Head of caudate nucleus (tissue), 42 donors: ENCODE results near the gene RAPGEF1.
A peak's percentile ranks its signal among the peaks of the same experiment; 100 is the strongest.

ENCODE experiments used
- DNase-seq, 42 donors: peaks; one replicate each; pipeline versions ENCODE4 v3.0.0 to v3.0.0-alpha.2; 2020 to 2021; ENCODE audit warnings: mixed read lengths in 7 of 42
- intact Hi-C: fragments of 100-400 bp; cut with DNase I; formaldehyde crosslinking; loops from one replicate; pipeline ENCODE4 v1.15.0; 2022

RAPGEF1 gene

GRCh38 chr9:131625790-131626670, 113.8 kb downstream of the RAPGEF1 start:
- intact Hi-C loops, result no loop called here
- no peak for DNase-seq

- intact Hi-C loops, result no loop called here
- no peak for DNase-seq
These were observed 114.4 kb downstream of the RAPGEF1 start for GRCh38 chr9:131625508-131625787.

- intact Hi-C loops, result no loop called here
- DNase-seq, result no peak
These were observed 115.0 kb downstream of the RAPGEF1 start for GRCh38 chr9:131624636-131625507.

- no peak for DNase-seq
- intact Hi-C loops, result no loop called here
These were observed 116.1 kb downstream of the RAPGEF1 start for GRCh38 chr9:131623655-131624330.

- DNase-seq, result no peak
- intact Hi-C loops, result no loop called here
These were observed 117.4 kb downstream of the RAPGEF1 start for GRCh38 chr9:131622523-131622922.

- intact Hi-C loops, result no loop called here
These were observed 118.1 kb downstream of the RAPGEF1 start for GRCh38 chr9:131621551-131622358.

GRCh38 chr9:131620764-131621520, 118.9 kb downstream of the RAPGEF1 start:
- intact Hi-C loops, result no loop called here
- peak in 7 of 42 donors; percentile 24 to 47 (median 44) for DNase-seq

More at GRCh38 chr9:131621551-131622358, 118.1 kb downstream of the RAPGEF1 start:
- no peak for DNase-seq

- intact Hi-C loops, result no loop called here
- DNase-seq, result no peak
These were observed 120.2 kb downstream of the RAPGEF1 start for GRCh38 chr9:131619680-131620079.

GRCh38 chr9:131618785-131619184, 121.1 kb downstream of the RAPGEF1 start:
- intact Hi-C loops, result no loop called here
- no peak for DNase-seq

GRCh38 chr9:131618071-131618479, 121.8 kb downstream of the RAPGEF1 start:
- DNase-seq, result peak in 4 of 42 donors; percentile 39 to 71 (median 47)
- intact Hi-C loops, result no loop called here

GRCh38 chr9:131617611-131618010, 122.3 kb downstream of the RAPGEF1 start:
- intact Hi-C loops, result no loop called here
- DNase-seq, result no peak

GRCh38 chr9:131616983-131617604, 122.8 kb downstream of the RAPGEF1 start:
- intact Hi-C loops, result no loop called here
- DNase-seq, result no peak

GRCh38 chr9:131614340-131614915, 125.4 kb downstream of the RAPGEF1 start:
- intact Hi-C loops, result loop anchor here (5.0 kb wide), 1 partner anchor 93 kb away; no protein-coding TSS in a partner anchor
- DNase-seq, result no peak

- DNase-seq, result no peak
- intact Hi-C loops, result loop anchor here (5.0 kb wide), 1 partner anchor 93 kb away; no protein-coding TSS in a partner anchor
These were observed 126.0 kb downstream of the RAPGEF1 start for GRCh38 chr9:131613921-131614320.

GRCh38 chr9:131612851-131613250, 127.0 kb downstream of the RAPGEF1 start:
- peak in 9 of 42 donors; percentile 21 to 60 (median 49) for DNase-seq
- intact Hi-C loops, result loop anchor here (5.0 kb wide), 1 partner anchor 94 kb away; no protein-coding TSS in a partner anchor

- intact Hi-C loops, result loop anchor here (5.0 kb wide), 1 partner anchor 96 kb away; no protein-coding TSS in a partner anchor
- peak in 1 of 42 donors; percentile 47 for DNase-seq
These were observed 128.1 kb downstream of the RAPGEF1 start for GRCh38 chr9:131611586-131612315.
